IMR-90 (cell line): ENCODE results near the gene ARAP3. TPM values are rescaled to one million over a fixed set of nuclear protein-coding genes. Genes with fewer than 3 reads are reported as not detected.

ENCODE experiments used
- ATAC-seq: fragments of 200-7000 bp; cut with Tn5 transposase; 2 replicates; pipeline ENCODE4 v1.9.1; 2020; ENCODE audit warnings: low read depth, mild to moderate bottlenecking, moderate library complexity
- BruUV-seq: library from RNA; stranded (reverse); fragments of 400-500 nt; replicated peaks from 2 replicates; lab custom pipeline; 2021; lab: Mats Ljungman, UMichigan
- CTCF ChIA-PET: fragments of 300-600 bp; formaldehyde crosslinking; extraction: SDS; loops from one replicate; lab custom pipeline; 2021; ENCODE audit warnings: antibody characterized with exemption; lab: Yijun Ruan, JAX
- POLR2A ChIA-PET: fragments of 300-600 bp; sonication (Branson Sonifier 250); formaldehyde crosslinking; loops from one replicate; lab custom pipeline; 2022; ENCODE audit warnings: antibody characterized with exemption; ENCODE audit not compliant: unreplicated experiment; lab: Charles Lee
- DNase-seq: peaks from one replicate; pipeline ENCODE4 v3.0.0; 2013
- H2AFZ ChIP-seq: replicated peaks from 2 replicates; pipeline ENCODE3; 2013; ENCODE audit warnings: low read length, mild to moderate bottlenecking; ENCODE audit not compliant: poor library complexity
- H2AK5ac ChIP-seq: 2 replicates; pipeline ENCODE4 v1.6.1; 2013; ENCODE audit warnings: low read depth, low read length, inconsistent platforms
- H2AK9ac ChIP-seq: replicated peaks from 2 replicates; pipeline ENCODE3; 2013; ENCODE audit warnings: mild to moderate bottlenecking, low read depth, low read length, moderate library complexity; ENCODE audit not compliant: poor library complexity
- H2BK120ac ChIP-seq: 2 replicates; pipeline ENCODE4 v1.6.1; 2013; ENCODE audit warnings: low read depth, low read length, inconsistent platforms
- H2BK15ac ChIP-seq: 3 replicates; pipeline ENCODE4 v1.6.1; 2013; ENCODE audit warnings: low read depth, low read length, inconsistent platforms
- H2BK20ac ChIP-seq: 2 replicates; pipeline ENCODE4 v1.6.1; 2013; ENCODE audit warnings: low read depth, mild to moderate bottlenecking, inconsistent platforms, low read length, moderate library complexity
- H2BK5ac ChIP-seq: 2 replicates; pipeline ENCODE4 v1.6.1; 2013; ENCODE audit warnings: mild to moderate bottlenecking, low read depth, low read length, inconsistent platforms; ENCODE audit not compliant: poor library complexity, severe bottlenecking
- H3K14ac ChIP-seq: replicated peaks from 2 replicates; pipeline ENCODE4 v1.6.1; 2013; ENCODE audit warnings: low read depth, low read length, inconsistent platforms
- H3K18ac ChIP-seq: 2 replicates; pipeline ENCODE4 v1.6.1; 2013; ENCODE audit warnings: low read depth, low read length, control low read depth
- H3K23ac ChIP-seq: 2 replicates; pipeline ENCODE4 v1.6.1; 2013; ENCODE audit warnings: low read depth, low read length, inconsistent platforms
- H3K27ac ChIP-seq: 2 replicates; pipeline ENCODE4 v1.5.1; 2013; ENCODE audit warnings: mild to moderate bottlenecking, control low read depth, low read length; ENCODE audit not compliant: insufficient read depth
- H3K27me3 ChIP-seq: 2 replicates; pipeline ENCODE4 v1.6.1; 2013; ENCODE audit warnings: low read length; ENCODE audit not compliant: control insufficient read depth, insufficient read depth
- H3K36me3 ChIP-seq: 2 replicates; pipeline ENCODE4 v1.6.1; 2013; ENCODE audit warnings: low read length, mixed read lengths; ENCODE audit not compliant: control insufficient read depth, insufficient read depth
- H3K4ac ChIP-seq: 2 replicates; pipeline ENCODE4 v1.6.1; 2013; ENCODE audit warnings: low read depth, low read length, inconsistent platforms
- H3K4me1 ChIP-seq: 2 replicates; pipeline ENCODE4 v1.6.1; 2013; ENCODE audit warnings: low read length, mixed read lengths; ENCODE audit not compliant: control insufficient read depth, insufficient read depth
- H3K4me2 ChIP-seq: 2 replicates; pipeline ENCODE4 v1.6.1; 2013; ENCODE audit warnings: low read depth, mild to moderate bottlenecking, control low read depth, low read length, moderate library complexity
- H3K4me3 ChIP-seq: 2 replicates; pipeline ENCODE4 v1.5.1; 2013; ENCODE audit warnings: low read depth, mild to moderate bottlenecking, control low read depth, low read length, moderate library complexity; ENCODE audit not compliant: insufficient read depth
- H3K56ac ChIP-seq: 2 replicates; pipeline ENCODE4 v1.6.1; 2013; ENCODE audit warnings: low read length, inconsistent platforms; ENCODE audit not compliant: insufficient read depth; ENCODE audit errors: extremely low read depth
- H3K79me1 ChIP-seq, 2 experiments: 2 replicates each; pipeline ENCODE4 v1.6.1; 2013; ENCODE audit warnings: low read length in 2 of 2, inconsistent platforms in 1 of 2, low read depth in 1 of 2
- H3K9ac ChIP-seq: 2 replicates; pipeline ENCODE4 v1.6.1; 2013; ENCODE audit warnings: low read depth, low read length, control low read depth
- H3K9me1 ChIP-seq: 2 replicates; pipeline ENCODE4 v1.6.1; 2013; ENCODE audit warnings: low read length, inconsistent platforms; ENCODE audit not compliant: insufficient read depth
- H3K9me3 ChIP-seq: 2 replicates; pipeline ENCODE4 v1.6.1; 2013; ENCODE audit warnings: low read length; ENCODE audit not compliant: control insufficient read depth, insufficient read depth
- H4K20me1 ChIP-seq: 2 replicates; pipeline ENCODE4 v1.6.1; 2013; ENCODE audit warnings: low read length, inconsistent platforms; ENCODE audit not compliant: insufficient read depth
- H4K5ac ChIP-seq: 2 replicates; pipeline ENCODE4 v1.6.1; 2013; ENCODE audit warnings: mild to moderate bottlenecking, low read depth, low read length, control low read depth
- H4K8ac ChIP-seq, 2 experiments: 2 replicates each; pipeline ENCODE4 v1.6.1; 2013; ENCODE audit warnings: low read depth in 2 of 2, low read length in 2 of 2, control low read depth in 1 of 2, inconsistent platforms in 1 of 2
- H4K91ac ChIP-seq: 2 replicates; pipeline ENCODE4 v1.6.1; 2013; ENCODE audit warnings: low read depth, low read length, inconsistent platforms; ENCODE audit not compliant: insufficient read depth
- BHLHE40 ChIP-seq: fragments of 150-350 bp; IDR thresholded peaks from 2 replicates; pipeline ENCODE4 v1.6.1; 2016; ENCODE audit warnings: mild to moderate bottlenecking, low read depth, low read length
- CEBPB ChIP-seq: IDR thresholded peaks from 2 replicates; pipeline ENCODE4 v1.6.1; 2012; ENCODE audit warnings: low read depth, low read length, improper control_type of control experiment
- CHD1 ChIP-seq: IDR thresholded peaks from 2 replicates; pipeline ENCODE4 v1.6.1; 2012; ENCODE audit warnings: low read depth, low read length, improper control_type of control experiment
- CTCF ChIP-seq: conservative IDR thresholded peaks from 2 replicates; pipeline ENCODE4 v1.5.1; 2012; ENCODE audit warnings: mild to moderate bottlenecking, low read depth, low read length, improper control_type of control experiment
- ELK1 ChIP-seq: fragments of 150-350 bp; IDR thresholded peaks from 2 replicates; pipeline ENCODE4 v1.6.1; 2016; ENCODE audit warnings: low read depth, mild to moderate bottlenecking, low read length, moderate library complexity, borderline replicate concordance
- FOS ChIP-seq: fragments of 150-350 bp; IDR thresholded peaks from 2 replicates; pipeline ENCODE4 v1.6.1; 2016; ENCODE audit warnings: low read depth, low read length
- MAFK ChIP-seq: IDR thresholded peaks from 2 replicates; pipeline ENCODE4 v1.6.1; 2012; ENCODE audit warnings: low read depth, low read length, improper control_type of control experiment
- MAZ ChIP-seq: IDR thresholded peaks from 2 replicates; pipeline ENCODE4 v1.6.1; 2012; ENCODE audit warnings: low read depth, mild to moderate bottlenecking, low read length, improper control_type of control experiment, moderate library complexity, borderline replicate concordance
- MXI1 ChIP-seq: IDR thresholded peaks from 2 replicates; pipeline ENCODE4 v1.6.1; 2012; ENCODE audit warnings: low read depth, mild to moderate bottlenecking, low read length, moderate library complexity, borderline replicate concordance
- NFE2L2 ChIP-seq: fragments of 150-350 bp; IDR thresholded peaks from 2 replicates; pipeline ENCODE4 v1.6.1; 2016; ENCODE audit warnings: low read depth, mild to moderate bottlenecking, low read length
- POLR2A ChIP-seq: IDR thresholded peaks from 2 replicates; pipeline ENCODE4 v1.6.1; 2012; ENCODE audit warnings: mild to moderate bottlenecking, low read depth, low read length
- RAD21 ChIP-seq: IDR thresholded peaks from 2 replicates; pipeline ENCODE4 v1.6.1; 2012; ENCODE audit warnings: low read length, improper control_type of control experiment
- RCOR1 ChIP-seq: IDR thresholded peaks from 2 replicates; pipeline ENCODE4 v1.6.1; 2012; ENCODE audit warnings: mild to moderate bottlenecking, low read length, improper control_type of control experiment; ENCODE audit not compliant: insufficient replicate concordance
- RFX5 ChIP-seq: IDR thresholded peaks from 2 replicates; pipeline ENCODE4 v1.8.0; 2012; ENCODE audit warnings: low read depth, mild to moderate bottlenecking, low read length, moderate library complexity
- SMC3 ChIP-seq: fragments of 150-350 bp; IDR thresholded peaks from 2 replicates; pipeline ENCODE4 v1.6.1; 2016; ENCODE audit warnings: low read depth, mild to moderate bottlenecking, antibody characterized with exemption, low read length, moderate library complexity
- WGBS, 2 experiments: methylation state at CpG; one replicate each; pipeline versions ENCODE4 v1.1.5 to v1.1.7; 2013; ENCODE audit warnings: missing lambda C conversion rate in 2 of 2; ENCODE audit not compliant: insufficient read length in 1 of 2; ENCODE audit errors: extremely low coverage in 2 of 2; 5-methylcytosine and 5-hydroxymethylcytosine counted together
- dilution Hi-C: fragments of 300-500 bp; cut with HindIII; formaldehyde crosslinking; loops from one replicate; pipeline ENCODE4 v1.14.3; 2018; ENCODE audit warnings: low sequenced_read_pairs; ENCODE audit not compliant: unreplicated experiment
- in situ Hi-C: fragments of 300-500 bp; cut with MboI; formaldehyde crosslinking; loops from 3 replicates; pipeline ENCODE4 v1.14.3; 2019; ENCODE audit warnings: low sequenced_read_pairs, inconsistent platforms, mixed read lengths
- intact Hi-C: fragments of 100-400 bp; cut with micrococcal nuclease; formaldehyde crosslinking; loops from 2 replicates; pipeline ENCODE4 v1.10.0; 2022
- polyA plus RNA-seq, 3 experiments: library from polyadenylated mRNA; depleted of rRNA; stranded (reverse); fragments of >200 nt; gene quantifications; 2 replicates each; pipeline ENCODE4 v1.2.3, GENCODE V29; 2012; ENCODE audit warnings: low replicate concordance in 1 of 3
- total RNA-seq: library from RNA; depleted of rRNA; stranded (reverse); fragments of >200 nt; gene quantifications from 2 replicates; pipeline ENCODE4 v1.2.3, GENCODE V29; 2012
- TF ChIP-seq, protein P1 (sequence below): fragments of 150-350 bp; IDR thresholded peaks from 2 replicates; pipeline ENCODE4 v1.6.1; 2017; ENCODE audit warnings: mild to moderate bottlenecking, antibody characterized with exemption, low read length, low read depth

The ARAP3 gene
- total and polyA plus RNA-seq, 2 of the 4 experiments (the other 2 are of a cell fraction): 2.2 to 6.9 TPM

DNA sequence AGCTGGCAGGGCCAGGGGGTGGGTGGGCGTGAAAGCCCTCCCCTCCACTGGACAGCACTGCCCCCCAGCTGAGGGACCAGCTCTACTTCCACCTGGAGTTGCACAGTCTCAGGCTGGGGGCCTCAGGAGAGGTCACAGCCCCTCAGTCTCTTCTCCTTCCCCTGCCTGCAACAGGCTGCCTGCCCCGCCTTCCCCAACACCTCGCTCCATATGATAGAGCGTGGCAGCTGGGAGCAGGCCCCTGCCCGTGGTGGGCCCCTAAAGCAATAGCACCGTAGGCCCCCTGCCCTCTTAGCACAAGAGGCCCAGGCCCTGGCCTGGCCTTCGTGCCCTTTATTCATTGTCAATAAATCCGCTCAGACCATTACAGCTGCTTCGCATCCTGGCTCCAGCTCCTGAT is 41.3 kb downstream of the ARAP3 start:
- Histone ChIP-seq H3K4me3 (no peak overlapping the region), H3K4me2 (no peak overlapping the region), H2BK15ac (no peak overlapping the region), H2AK5ac (no peak overlapping the region), H2AFZ (no peak overlapping the region), H4K5ac (no peak overlapping the region), H3K79me1 (peaks cover 7 to 24% of the 10 kb centered on the region in 2 experiments; a peak in 3 of 4 replicates), H4K8ac (no peak overlapping the region), H2AK9ac (no peak overlapping the region), H3K56ac (no peak overlapping the region), H3K23ac (no peak overlapping the region), H3K9me1 (peaks cover 17% of the 10 kb centered on the region), H2BK5ac (no peak overlapping the region), H3K27me3 (no peaks in the 10 kb centered on the region), H3K36me3 (peaks cover 23% of the 10 kb centered on the region), H3K18ac (no peak overlapping the region), H3K14ac (no peak overlapping the region), H4K91ac (no peak overlapping the region), H3K9me3 (no peaks in the 10 kb centered on the region), H4K20me1 (peaks cover 11% of the 10 kb centered on the region), H3K4ac (no peak overlapping the region), H2BK20ac (no peak overlapping the region), H2BK120ac (no peak overlapping the region), H3K4me1 (peaks cover 8% of the 10 kb centered on the region), H3K9ac (no peak overlapping the region), H3K27ac (no peak overlapping the region)
- BruUV-seq: no TSS peak
- intact Hi-C loops: no loop called here
- TF ChIP-seq MAZ (no peak), BHLHE40 (no peak), ELK1 (no peak), NFE2L2 (no peak), CHD1 (no peak), MAFK (no peak), RFX5 (no peak), RCOR1 (no peak), CEBPB (no peak), FOS (no peak), POLR2A (no peak), MXI1 (no peak), RAD21 (no peak), SMC3 (no peak), CTCF (no peak)
- TF ChIP-seq, protein P1, sequence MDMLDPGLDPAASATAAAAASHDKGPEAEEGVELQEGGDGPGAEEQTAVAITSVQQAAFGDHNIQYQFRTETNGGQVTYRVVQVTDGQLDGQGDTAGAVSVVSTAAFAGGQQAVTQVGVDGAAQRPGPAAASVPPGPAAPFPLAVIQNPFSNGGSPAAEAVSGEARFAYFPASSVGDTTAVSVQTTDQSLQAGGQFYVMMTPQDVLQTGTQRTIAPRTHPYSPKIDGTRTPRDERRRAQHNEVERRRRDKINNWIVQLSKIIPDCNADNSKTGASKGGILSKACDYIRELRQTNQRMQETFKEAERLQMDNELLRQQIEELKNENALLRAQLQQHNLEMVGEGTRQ: no peak
- ATAC-seq (no peak), DNase-seq (no peak)
- POLR2A ChIA-PET: no interaction called here
- in situ Hi-C loops: no loop called here
- WGBS, 2 experiments: 82% methylated on average over 4 of the region's 9 CpGs; no CpG with 5 or more reads in 1 of the 2 experiments
- CTCF ChIA-PET: interaction anchor here (0.6 kb wide), 1 partner anchor 50 kb away, joined by 3 read pairs; no protein-coding TSS in a partner anchor
- dilution Hi-C loops: no loop called here
